Neural cell (in vitro differentiated cells): ENCODE results near the gene PDLIM1.

ENCODE experiments used
- EP300 ChIP-seq: fragments of 450-650 bp; conservative IDR thresholded peaks from 2 replicates; pipeline ENCODE4 v1.6.1; 2014; ENCODE audit warnings: antibody characterized with exemption, mild to moderate bottlenecking, moderate library complexity; ENCODE audit not compliant: poor library complexity, severe bottlenecking
- EZH2 ChIP-seq: fragments of 200-600, 300-800 bp; shearing (Covaris generic), sonication (generic); IDR thresholded peaks from 2 replicates; pipeline ENCODE4 v1.6.1; 2014; ENCODE audit warnings: antibody characterized with exemption, low read length, borderline replicate concordance, mild to moderate bottlenecking; ENCODE audit not compliant: insufficient read depth, poor library complexity, severe bottlenecking
- MXI1 ChIP-seq: fragments of 450-650 bp; conservative IDR thresholded peaks from 2 replicates; pipeline ENCODE4 v1.6.1; 2014; ENCODE audit warnings: antibody characterized with exemption, mild to moderate bottlenecking; ENCODE audit not compliant: poor library complexity, severe bottlenecking
- POLR2AphosphoS5 ChIP-seq: IDR thresholded peaks from 2 replicates; pipeline ENCODE4 v1.6.1; 2012
- RAD21 ChIP-seq: fragments of 450-650 bp; conservative IDR thresholded peaks from 2 replicates; pipeline ENCODE4 v1.6.1; 2014; ENCODE audit warnings: antibody characterized with exemption, mild to moderate bottlenecking, moderate library complexity
- SMC3 ChIP-seq: fragments of 450-650 bp; conservative IDR thresholded peaks from 2 replicates; pipeline ENCODE4 v1.6.1; 2014; ENCODE audit warnings: antibody characterized with exemption, mild to moderate bottlenecking, moderate library complexity; ENCODE audit not compliant: poor library complexity
- TF ChIP-seq, protein P1 (sequence below): fragments of 450-650 bp; IDR thresholded peaks from 2 replicates; pipeline ENCODE4 v1.5.1; 2014; ENCODE audit warnings: antibody characterized with exemption, mild to moderate bottlenecking, moderate library complexity; ENCODE audit not compliant: poor library complexity, severe bottlenecking
- TF ChIP-seq, protein P2 (sequence below): IDR thresholded peaks from 2 replicates; pipeline ENCODE4 v1.6.1; 2012; ENCODE audit warnings: borderline replicate concordance

- TF ChIP-seq, protein P1, sequence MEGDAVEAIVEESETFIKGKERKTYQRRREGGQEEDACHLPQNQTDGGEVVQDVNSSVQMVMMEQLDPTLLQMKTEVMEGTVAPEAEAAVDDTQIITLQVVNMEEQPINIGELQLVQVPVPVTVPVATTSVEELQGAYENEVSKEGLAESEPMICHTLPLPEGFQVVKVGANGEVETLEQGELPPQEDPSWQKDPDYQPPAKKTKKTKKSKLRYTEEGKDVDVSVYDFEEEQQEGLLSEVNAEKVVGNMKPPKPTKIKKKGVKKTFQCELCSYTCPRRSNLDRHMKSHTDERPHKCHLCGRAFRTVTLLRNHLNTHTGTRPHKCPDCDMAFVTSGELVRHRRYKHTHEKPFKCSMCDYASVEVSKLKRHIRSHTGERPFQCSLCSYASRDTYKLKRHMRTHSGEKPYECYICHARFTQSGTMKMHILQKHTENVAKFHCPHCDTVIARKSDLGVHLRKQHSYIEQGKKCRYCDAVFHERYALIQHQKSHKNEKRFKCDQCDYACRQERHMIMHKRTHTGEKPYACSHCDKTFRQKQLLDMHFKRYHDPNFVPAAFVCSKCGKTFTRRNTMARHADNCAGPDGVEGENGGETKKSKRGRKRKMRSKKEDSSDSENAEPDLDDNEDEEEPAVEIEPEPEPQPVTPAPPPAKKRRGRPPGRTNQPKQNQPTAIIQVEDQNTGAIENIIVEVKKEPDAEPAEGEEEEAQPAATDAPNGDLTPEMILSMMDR: no peak
- TF ChIP-seq EP300: no peak
- TF ChIP-seq RAD21: no peak
- no peak for TF ChIP-seq EZH2
- TF ChIP-seq SMC3: no peak
- TF ChIP-seq MXI1: no peak
- no peak for TF ChIP-seq POLR2AphosphoS5
- TF ChIP-seq, protein P2, sequence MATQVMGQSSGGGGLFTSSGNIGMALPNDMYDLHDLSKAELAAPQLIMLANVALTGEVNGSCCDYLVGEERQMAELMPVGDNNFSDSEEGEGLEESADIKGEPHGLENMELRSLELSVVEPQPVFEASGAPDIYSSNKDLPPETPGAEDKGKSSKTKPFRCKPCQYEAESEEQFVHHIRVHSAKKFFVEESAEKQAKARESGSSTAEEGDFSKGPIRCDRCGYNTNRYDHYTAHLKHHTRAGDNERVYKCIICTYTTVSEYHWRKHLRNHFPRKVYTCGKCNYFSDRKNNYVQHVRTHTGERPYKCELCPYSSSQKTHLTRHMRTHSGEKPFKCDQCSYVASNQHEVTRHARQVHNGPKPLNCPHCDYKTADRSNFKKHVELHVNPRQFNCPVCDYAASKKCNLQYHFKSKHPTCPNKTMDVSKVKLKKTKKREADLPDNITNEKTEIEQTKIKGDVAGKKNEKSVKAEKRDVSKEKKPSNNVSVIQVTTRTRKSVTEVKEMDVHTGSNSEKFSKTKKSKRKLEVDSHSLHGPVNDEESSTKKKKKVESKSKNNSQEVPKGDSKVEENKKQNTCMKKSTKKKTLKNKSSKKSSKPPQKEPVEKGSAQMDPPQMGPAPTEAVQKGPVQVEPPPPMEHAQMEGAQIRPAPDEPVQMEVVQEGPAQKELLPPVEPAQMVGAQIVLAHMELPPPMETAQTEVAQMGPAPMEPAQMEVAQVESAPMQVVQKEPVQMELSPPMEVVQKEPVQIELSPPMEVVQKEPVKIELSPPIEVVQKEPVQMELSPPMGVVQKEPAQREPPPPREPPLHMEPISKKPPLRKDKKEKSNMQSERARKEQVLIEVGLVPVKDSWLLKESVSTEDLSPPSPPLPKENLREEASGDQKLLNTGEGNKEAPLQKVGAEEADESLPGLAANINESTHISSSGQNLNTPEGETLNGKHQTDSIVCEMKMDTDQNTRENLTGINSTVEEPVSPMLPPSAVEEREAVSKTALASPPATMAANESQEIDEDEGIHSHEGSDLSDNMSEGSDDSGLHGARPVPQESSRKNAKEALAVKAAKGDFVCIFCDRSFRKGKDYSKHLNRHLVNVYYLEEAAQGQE: no peak
Observed at GRCh38 chr10:95319239-95319638, 28.4 kb upstream of the PDLIM1 start.
